Mucosa of descending colon (tissue), 3 donors: ENCODE results near the gene FOXP1. TPM values are rescaled to one million over a fixed set of nuclear protein-coding genes. Genes with fewer than 3 reads are reported as not detected.

Source experiments
- ATAC-seq: fragments of 200-7000 bp; cut with Tn5 transposase; one replicate; pipeline ENCODE4 v1.9.1; 2020; ENCODE audit warnings: mild to moderate bottlenecking, moderate library complexity
- DNase-seq, 3 donors: peaks; one replicate each; pipeline ENCODE4 v3.0.0-alpha.2; 2020
- H3K36me3 ChIP-seq: fragments of 200-600 bp; one replicate; pipeline ENCODE4 v1.8.0; 2021; ENCODE audit warnings: low read depth, mild to moderate bottlenecking
- H3K4me1 ChIP-seq: fragments of 200-600 bp; one replicate; pipeline ENCODE4 v1.8.0; 2021; ENCODE audit warnings: low read depth, mild to moderate bottlenecking
- H3K4me3 ChIP-seq: fragments of 200-600 bp; one replicate; pipeline ENCODE4 v1.8.0; 2021; ENCODE audit warnings: mild to moderate bottlenecking
- H3K9me3 ChIP-seq: fragments of 200-600 bp; one replicate; pipeline ENCODE4 v1.8.0; 2021; ENCODE audit warnings: mild to moderate bottlenecking
- intact Hi-C, 2 donors: fragments of 100-400 bp; cut with DNase I in 1 of 2; cut with micrococcal nuclease in 1 of 2; formaldehyde crosslinking; loops; one replicate each; pipeline versions ENCODE4 v1.11.0 to v1.11.1; 2022; cut with DNase I, micrococcal nuclease
- total RNA-seq, 3 donors: library from RNA; stranded (reverse); fragmentation: NEBNext Ultra II Directional in 2 of 3; extraction: Animal tissue kit (Norgen Biotek cat#: 25700) in 2 of 3; gene quantifications; one replicate each; pipeline versions ENCODE4 v1.2.1 to v1.2.4, GENCODE V29; 2021 to 2023
- TF ChIP-seq, protein P1 (sequence below): fragments of 200-600 bp; IDR thresholded peaks from one replicate; pipeline ENCODE4 v1.8.0; 2022; ENCODE audit warnings: antibody characterized with exemption, mild to moderate bottlenecking
- donor health status: DM: no; HTN: no; CAD: no; lungs with moderate emphysema.
- donor health status: DM: no; HTN: no; CAD: no.
- donor health status: DM: no; HTN: yes; CAD: no.

FOXP1 gene
- total RNA-seq, 3 donors from 2014 or later, result 133 to 217 (median 214) TPM

DNA sequence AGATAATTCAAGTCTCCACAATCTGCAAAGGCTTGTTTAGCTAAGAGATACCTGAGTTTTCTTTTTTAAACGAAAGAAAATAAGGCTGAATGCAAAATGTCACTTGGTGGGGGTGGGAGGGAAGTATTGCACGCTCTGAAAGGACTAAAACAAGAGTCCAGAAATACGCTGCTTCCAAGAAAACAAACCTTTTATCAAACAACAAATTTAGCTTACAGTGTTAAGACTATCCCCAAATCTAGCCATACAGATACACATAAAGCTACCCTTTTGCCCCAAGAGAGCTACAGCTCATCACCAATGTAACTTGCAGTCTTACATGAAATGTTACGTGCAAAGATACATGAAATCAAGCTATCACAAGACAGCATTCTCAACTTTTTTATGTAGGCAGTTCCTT lies 522.5 kb downstream of the FOXP1 start:
- intact Hi-C loops, result loop anchor here in 1 of 2 donors (10.0 kb wide), 1 partner anchor 56 kb away; no protein-coding TSS in a partner anchor
- TF ChIP-seq, protein P1, sequence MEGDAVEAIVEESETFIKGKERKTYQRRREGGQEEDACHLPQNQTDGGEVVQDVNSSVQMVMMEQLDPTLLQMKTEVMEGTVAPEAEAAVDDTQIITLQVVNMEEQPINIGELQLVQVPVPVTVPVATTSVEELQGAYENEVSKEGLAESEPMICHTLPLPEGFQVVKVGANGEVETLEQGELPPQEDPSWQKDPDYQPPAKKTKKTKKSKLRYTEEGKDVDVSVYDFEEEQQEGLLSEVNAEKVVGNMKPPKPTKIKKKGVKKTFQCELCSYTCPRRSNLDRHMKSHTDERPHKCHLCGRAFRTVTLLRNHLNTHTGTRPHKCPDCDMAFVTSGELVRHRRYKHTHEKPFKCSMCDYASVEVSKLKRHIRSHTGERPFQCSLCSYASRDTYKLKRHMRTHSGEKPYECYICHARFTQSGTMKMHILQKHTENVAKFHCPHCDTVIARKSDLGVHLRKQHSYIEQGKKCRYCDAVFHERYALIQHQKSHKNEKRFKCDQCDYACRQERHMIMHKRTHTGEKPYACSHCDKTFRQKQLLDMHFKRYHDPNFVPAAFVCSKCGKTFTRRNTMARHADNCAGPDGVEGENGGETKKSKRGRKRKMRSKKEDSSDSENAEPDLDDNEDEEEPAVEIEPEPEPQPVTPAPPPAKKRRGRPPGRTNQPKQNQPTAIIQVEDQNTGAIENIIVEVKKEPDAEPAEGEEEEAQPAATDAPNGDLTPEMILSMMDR, result no peak
- no peaks in the 10 kb centered on the region for H3K9me3 ChIP-seq
- DNase-seq, result no peak
- H3K36me3 ChIP-seq, result no peaks in the 10 kb centered on the region
- H3K4me1 ChIP-seq, result peaks cover 39% of the 10 kb centered on the region
- H3K4me3 ChIP-seq, result no peak overlapping the region
- no peak for ATAC-seq

DNA sequence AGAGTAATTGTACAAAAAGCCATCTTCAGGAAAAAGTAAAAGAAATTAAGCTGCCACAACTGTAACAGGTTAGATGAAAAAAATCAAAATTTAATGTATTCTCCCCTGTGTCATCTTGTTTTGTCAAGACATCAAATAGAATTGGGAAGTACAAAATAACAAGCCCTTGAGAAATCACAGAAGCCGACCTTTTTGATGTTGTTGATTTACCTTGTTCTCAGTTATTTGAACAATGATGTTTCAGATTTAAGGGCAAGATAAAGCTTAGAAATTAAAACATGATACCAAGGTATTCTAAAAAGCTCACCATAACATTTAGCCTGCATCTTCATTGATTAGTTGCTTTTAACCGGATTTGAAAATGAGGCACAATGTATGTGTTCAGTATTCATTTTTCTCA lies 523.0 kb downstream of the FOXP1 start:
- intact Hi-C loops, result loop anchor here in 1 of 2 donors (10.0 kb wide), 1 partner anchor 56 kb away; no protein-coding TSS in a partner anchor
- TF ChIP-seq, protein P1, result no peak
- DNase-seq (no peak), ATAC-seq (no peak)
- no peaks in the 10 kb centered on the region for H3K9me3 ChIP-seq
- peaks cover 40% of the 10 kb centered on the region for H3K4me1 ChIP-seq
- no peaks in the 10 kb centered on the region for H3K36me3 ChIP-seq
- H3K4me3 ChIP-seq, result no peak overlapping the region

DNA sequence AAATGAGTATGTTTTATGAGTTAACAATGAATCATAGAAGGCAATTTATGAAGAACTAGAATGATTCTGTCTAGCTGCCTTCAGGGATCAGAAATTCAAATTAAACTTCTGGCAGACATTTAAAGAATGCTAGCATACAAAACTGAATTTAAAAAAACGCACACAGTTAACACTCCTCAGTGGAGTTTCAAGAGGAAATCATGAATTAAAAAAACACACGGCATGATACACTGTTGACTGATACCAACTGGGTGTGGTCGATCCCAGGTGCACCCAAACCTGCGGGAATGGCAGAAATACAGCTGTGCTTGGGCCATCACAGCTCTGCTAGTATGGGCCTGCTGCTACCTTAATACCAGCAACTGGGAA lies 526.0 kb downstream of the FOXP1 start:
- TF ChIP-seq, protein P1, result no peak
- Histone ChIP-seq H3K9me3 (no peaks in the 10 kb centered on the region), H3K4me3 (no peak overlapping the region), H3K4me1 (peaks cover 56% of the 10 kb centered on the region), H3K36me3 (no peaks in the 10 kb centered on the region)
- ATAC-seq, result peak; percentile 85
- intact Hi-C loops, result loop anchor here in 1 of 2 donors (10.0 kb wide), 1 partner anchor 527 kb away; the partner anchor contains the start of gene FOXP1
- peak in 2 of 3 donors; percentile 59 to 69 for DNase-seq

DNA sequence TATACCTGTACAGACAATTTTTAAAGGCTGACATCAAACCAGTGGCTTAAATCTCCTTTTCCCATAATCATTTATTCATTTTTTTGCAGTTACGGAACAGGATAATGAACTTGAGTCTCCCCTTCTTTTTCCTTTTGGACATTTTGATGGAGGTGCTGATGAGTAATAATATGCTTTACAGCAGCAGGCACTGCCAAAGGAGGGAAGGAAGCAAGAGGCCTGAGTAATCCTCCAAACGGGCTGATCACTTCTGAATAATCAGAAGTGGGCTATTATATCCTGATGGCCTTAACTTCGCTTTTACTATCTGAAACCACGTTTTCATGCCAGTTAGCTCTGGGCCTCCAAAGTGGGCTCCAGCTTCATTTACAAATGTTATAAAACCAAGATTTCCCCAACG lies 527.2 kb downstream of the FOXP1 start:
- Histone ChIP-seq H3K4me1 (peaks cover 56% of the 10 kb centered on the region), H3K9me3 (no peaks in the 10 kb centered on the region), H3K4me3 (no peak overlapping the region), H3K36me3 (no peaks in the 10 kb centered on the region)
- no peak for DNase-seq
- intact Hi-C loops, result loop anchor here in 1 of 2 donors (10.0 kb wide), 1 partner anchor 528 kb away; the partner anchor contains the start of gene FOXP1
- TF ChIP-seq, protein P1, result no peak
- ATAC-seq, result peak; percentile 17

DNA sequence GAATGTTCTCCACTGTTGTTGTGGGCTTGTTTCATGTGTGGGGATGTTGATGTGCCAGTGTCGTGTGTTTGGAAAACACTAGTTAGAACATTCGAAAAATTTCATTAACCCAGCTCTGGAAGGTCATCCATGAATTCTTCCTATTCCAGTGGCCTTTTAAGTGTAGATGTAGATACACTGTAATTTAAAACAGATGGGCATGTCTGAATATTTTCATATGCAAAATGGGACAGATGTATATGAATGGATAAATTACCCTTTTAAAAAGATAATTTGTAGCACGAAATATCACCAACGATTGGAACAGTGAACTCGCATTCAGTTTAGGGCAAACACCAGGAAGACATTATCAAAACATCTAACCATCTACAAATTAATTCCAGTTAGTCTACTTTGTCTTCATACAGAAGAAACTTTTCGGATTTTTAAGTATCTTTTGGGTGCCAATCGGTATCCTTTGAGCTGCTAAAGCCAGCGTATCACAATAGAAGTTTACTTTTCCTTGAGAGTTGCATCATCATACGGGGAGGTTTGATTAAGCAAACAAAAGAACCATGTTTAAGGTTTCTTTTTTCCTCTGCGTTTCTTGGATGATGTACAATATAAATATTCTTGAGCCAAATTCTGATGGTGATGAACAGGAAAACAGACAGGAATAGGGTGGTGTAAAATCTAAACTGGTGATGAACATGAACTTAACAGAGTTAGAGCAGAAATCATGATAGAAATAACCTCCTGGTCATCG lies 528.1 kb downstream of the FOXP1 start:
- peaks cover 61% of the 10 kb centered on the region for H3K4me1 ChIP-seq
- no peaks in the 10 kb centered on the region for H3K9me3 ChIP-seq
- intact Hi-C loops, result loop anchor here in 1 of 2 donors (10.0 kb wide), 1 partner anchor 529 kb away; the partner anchor contains the start of gene FOXP1
- TF ChIP-seq, protein P1, result no peak
- no peak for DNase-seq
- no peaks in the 10 kb centered on the region for H3K36me3 ChIP-seq
- ATAC-seq, result no peak
- H3K4me3 ChIP-seq, result no peak overlapping the region
